ENCODE results near the gene MTRR. TPM values are rescaled to one million over a fixed set of nuclear protein-coding genes. Genes with fewer than 3 reads are reported as not detected.

The MTRR gene
- total RNA-seq, 1 experiment from 2014 or later = 57.1 TPM

DNA sequence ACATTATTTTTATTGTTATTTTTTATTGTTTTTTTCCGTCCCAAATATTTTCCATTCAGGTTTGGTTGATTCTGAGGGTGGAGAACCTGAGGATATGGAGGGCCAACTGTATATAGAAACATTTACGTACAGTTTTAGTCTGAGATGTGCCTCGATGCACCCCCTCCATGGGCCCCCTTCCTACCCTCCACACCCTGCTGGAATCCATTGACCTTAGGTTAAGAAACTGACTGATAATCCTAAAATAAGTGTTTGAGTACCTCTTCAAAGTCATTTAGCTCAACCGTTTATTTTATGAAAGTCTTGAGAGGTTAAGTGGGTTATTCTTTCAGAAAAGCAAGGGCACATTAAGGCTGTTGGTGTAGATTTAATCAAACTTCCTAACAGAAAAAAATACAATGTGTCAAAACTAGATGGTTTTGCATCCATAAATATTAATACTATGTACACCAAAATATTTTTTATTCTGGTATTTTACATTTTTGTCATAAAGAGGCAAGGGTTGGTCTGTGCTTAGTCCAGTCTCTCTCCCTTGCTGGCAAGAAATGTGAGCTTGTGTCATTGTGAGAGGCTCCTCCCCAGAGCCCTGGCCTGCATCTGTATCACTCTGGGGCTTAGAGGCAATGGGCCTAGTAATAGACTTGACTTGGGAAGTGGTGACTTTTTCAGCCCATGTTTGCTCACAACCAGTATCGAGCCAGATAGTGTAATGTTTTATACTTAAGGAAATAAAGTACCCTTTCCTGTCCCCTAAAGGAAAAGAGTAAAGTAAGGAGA, 15.7 kb downstream of the MTRR start:
- H3K9me3 ChIP-seq (ENCODE audit: low read depth, low read length, poor library complexity, severe bottlenecking) = no peaks in the 10 kb centered on the region
- peaks cover 76% of the 10 kb centered on the region for H3K36me3 ChIP-seq (ENCODE audit: insufficient read depth, low read length, poor library complexity, severe bottlenecking)
- BruUV-seq (replicated peaks) = no TSS peak
- peaks cover 16% of the 10 kb centered on the region for H3K4me1 ChIP-seq (ENCODE audit: insufficient read depth, low read length, poor library complexity, severe bottlenecking)
- DNase-seq (ENCODE audit: low spot score) = no peak
- no peak overlapping the region for H3K4me3 ChIP-seq (ENCODE audit: low read depth, low read length, poor library complexity, severe bottlenecking)
- POLR2A ChIA-PET (ENCODE audit: low non-redundant PET) = no interaction called here
- no peak overlapping the region for H3K27ac ChIP-seq (ENCODE audit: low read depth, low read length, poor library complexity, severe bottlenecking)
- intact Hi-C loops (cut with micrococcal nuclease; ENCODE audit: unreplicated experiment) = no loop called here
- TF ChIP-seq, protein P1, sequence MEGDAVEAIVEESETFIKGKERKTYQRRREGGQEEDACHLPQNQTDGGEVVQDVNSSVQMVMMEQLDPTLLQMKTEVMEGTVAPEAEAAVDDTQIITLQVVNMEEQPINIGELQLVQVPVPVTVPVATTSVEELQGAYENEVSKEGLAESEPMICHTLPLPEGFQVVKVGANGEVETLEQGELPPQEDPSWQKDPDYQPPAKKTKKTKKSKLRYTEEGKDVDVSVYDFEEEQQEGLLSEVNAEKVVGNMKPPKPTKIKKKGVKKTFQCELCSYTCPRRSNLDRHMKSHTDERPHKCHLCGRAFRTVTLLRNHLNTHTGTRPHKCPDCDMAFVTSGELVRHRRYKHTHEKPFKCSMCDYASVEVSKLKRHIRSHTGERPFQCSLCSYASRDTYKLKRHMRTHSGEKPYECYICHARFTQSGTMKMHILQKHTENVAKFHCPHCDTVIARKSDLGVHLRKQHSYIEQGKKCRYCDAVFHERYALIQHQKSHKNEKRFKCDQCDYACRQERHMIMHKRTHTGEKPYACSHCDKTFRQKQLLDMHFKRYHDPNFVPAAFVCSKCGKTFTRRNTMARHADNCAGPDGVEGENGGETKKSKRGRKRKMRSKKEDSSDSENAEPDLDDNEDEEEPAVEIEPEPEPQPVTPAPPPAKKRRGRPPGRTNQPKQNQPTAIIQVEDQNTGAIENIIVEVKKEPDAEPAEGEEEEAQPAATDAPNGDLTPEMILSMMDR (conservative IDR thresholded peaks at IDR 0.05; ENCODE audit: low read depth, low read length) = no peak
- no peak for TF ChIP-seq EZH2 (IDR thresholded peaks at IDR 0.05; ENCODE audit: borderline replicate concordance, low read depth, low read length, poor library complexity, severe bottlenecking)
- no peaks in the 10 kb centered on the region for H3K27me3 ChIP-seq (replicated peaks; ENCODE audit: insufficient read depth, low read depth, low read length, poor library complexity)
- CTCF ChIA-PET = interaction anchor here (1.1 kb wide), 1 partner anchor 12 kb away, joined by 3 read pairs; no protein-coding TSS in a partner anchor

DNA sequence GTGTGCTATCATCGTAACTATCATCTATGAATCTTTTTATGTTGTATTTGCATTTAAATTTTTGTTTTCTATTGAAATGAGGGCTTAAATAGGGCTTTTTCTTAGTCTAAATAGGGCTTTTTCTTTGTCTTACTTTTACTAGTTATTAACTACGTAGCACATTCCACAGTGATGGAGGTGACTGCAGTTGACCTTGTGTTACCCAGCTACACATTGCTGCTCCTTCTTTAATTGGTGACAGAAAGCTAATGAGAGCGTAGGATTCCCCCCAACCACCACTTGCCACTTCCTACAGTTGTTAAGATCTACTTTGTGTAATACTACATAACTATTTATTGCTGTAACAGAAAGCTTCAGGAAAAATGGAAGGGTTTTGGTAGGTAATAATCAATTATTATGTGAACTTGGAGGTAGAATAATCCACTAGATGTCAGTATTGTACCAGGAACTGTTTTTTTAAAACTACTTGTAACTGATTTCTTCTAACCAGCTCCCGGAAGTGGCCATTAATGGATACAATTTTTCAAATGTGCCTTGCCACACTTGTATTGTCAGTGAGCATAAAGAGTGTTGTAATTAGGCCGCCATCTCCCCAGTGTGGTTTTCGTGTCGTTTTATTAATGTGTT, 18.0 kb downstream of the MTRR start:
- Histone ChIP-seq H3K4me3 (ENCODE audit: low read depth, low read length, poor library complexity, severe bottlenecking) (no peak overlapping the region), H3K27ac (ENCODE audit: low read depth, low read length, poor library complexity, severe bottlenecking) (no peak overlapping the region), H3K9me3 (ENCODE audit: low read depth, low read length, poor library complexity, severe bottlenecking) (no peaks in the 10 kb centered on the region), H3K4me1 (ENCODE audit: insufficient read depth, low read length, poor library complexity, severe bottlenecking) (peaks cover 9% of the 10 kb centered on the region), H3K36me3 (ENCODE audit: insufficient read depth, low read length, poor library complexity, severe bottlenecking) (peaks cover 79% of the 10 kb centered on the region), H3K27me3 (replicated peaks; ENCODE audit: insufficient read depth, low read depth, low read length, poor library complexity) (no peaks in the 10 kb centered on the region)
- ChIA-PET CTCF (interaction anchor here (1.1 kb wide), 3 partner anchors 10 to 31 kb away, joined by 3 read pairs; no protein-coding TSS in a partner anchor), POLR2A (ENCODE audit: low non-redundant PET) (no interaction called here)
- peak; percentile 70 for DNase-seq (ENCODE audit: low spot score)
- TF ChIP-seq, protein P1 (conservative IDR thresholded peaks at IDR 0.05; ENCODE audit: low read depth, low read length) = peak; percentile 66
- TF ChIP-seq EZH2 (IDR thresholded peaks at IDR 0.05; ENCODE audit: borderline replicate concordance, low read depth, low read length, poor library complexity, severe bottlenecking) = no peak
- intact Hi-C loops (cut with micrococcal nuclease; ENCODE audit: unreplicated experiment) = no loop called here
- no TSS peak for BruUV-seq (replicated peaks)

DNA sequence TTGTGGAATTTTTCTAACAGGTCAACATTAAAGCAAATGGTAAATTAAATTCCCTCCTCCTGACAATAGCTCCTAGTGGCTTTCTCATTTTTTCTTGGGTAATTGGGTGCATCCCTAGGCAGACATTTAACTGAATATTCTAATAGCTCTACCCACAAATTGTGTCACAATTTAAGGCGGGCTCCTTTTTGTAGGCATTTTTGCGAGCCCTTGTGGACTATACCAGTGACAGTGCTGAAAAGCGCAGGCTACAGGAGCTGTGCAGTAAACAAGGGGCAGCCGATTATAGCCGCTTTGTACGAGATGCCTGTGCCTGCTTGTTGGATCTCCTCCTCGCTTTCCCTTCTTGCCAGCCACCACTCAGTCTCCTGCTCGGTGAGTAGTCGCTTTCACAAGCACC, 20.0 kb downstream of the MTRR start:
- no peak overlapping the region for H3K4me3 ChIP-seq (ENCODE audit: low read depth, low read length, poor library complexity, severe bottlenecking)
- ChIA-PET POLR2A (ENCODE audit: low non-redundant PET) (no interaction called here), CTCF (no interaction called here)
- intact Hi-C loops (cut with micrococcal nuclease; ENCODE audit: unreplicated experiment) = no loop called here
- peaks cover 80% of the 10 kb centered on the region for H3K36me3 ChIP-seq (ENCODE audit: insufficient read depth, low read length, poor library complexity, severe bottlenecking)
- H3K27me3 ChIP-seq (replicated peaks; ENCODE audit: insufficient read depth, low read depth, low read length, poor library complexity) = no peaks in the 10 kb centered on the region
- no peak for TF ChIP-seq EZH2 (IDR thresholded peaks at IDR 0.05; ENCODE audit: borderline replicate concordance, low read depth, low read length, poor library complexity, severe bottlenecking)
- no TSS peak for BruUV-seq (replicated peaks)
- H3K4me1 ChIP-seq (ENCODE audit: insufficient read depth, low read length, poor library complexity, severe bottlenecking) = no peaks in the 10 kb centered on the region
- no peaks in the 10 kb centered on the region for H3K9me3 ChIP-seq (ENCODE audit: low read depth, low read length, poor library complexity, severe bottlenecking)
- DNase-seq (ENCODE audit: low spot score) = no peak
- no peak overlapping the region for H3K27ac ChIP-seq (ENCODE audit: low read depth, low read length, poor library complexity, severe bottlenecking)
